ENCODE results near the gene RAB11FIP3. TPM values are rescaled to one million over a fixed set of nuclear protein-coding genes. Genes with fewer than 3 reads are reported as not detected.

Gene RAB11FIP3
- total and polyA plus RNA-seq, 9 of the 15 experiments (the other 6 are each of a cell fraction or from before 2014, with no cell fraction given) = 0.46 to 13.1 (median 4.3) TPM

DNA sequence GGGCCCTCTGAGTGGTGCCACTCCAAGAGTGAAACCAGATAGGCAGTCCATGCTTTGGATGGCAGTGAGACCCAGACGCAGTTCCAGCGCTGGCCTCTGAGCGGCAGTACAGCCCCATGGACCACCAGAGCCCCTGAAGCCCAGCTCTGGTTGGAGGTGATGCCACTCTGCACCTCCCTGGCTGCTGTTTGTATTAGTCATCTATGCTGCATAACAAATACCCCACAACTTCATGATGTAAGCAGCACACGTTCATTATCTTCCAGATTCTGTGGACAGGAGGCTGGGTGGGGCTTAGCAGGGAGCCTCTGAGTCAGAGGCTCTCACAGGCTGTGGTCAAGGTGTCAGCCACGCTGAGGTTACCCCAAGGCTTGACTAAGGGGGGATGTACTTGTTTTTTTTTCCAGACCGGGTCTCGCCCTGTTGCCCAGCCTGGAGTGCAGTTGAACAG, 33.5 kb upstream of the RAB11FIP3 start (continued):
- TF ChIP-seq ELF2 (CRISPR knock-in tag; IDR thresholded peaks at IDR 0.05) (no peak), ZNF398 (CRISPR knock-in tag; IDR thresholded peaks at IDR 0.05) (no peak), ZBED1 (IDR thresholded peaks at IDR 0.05) (no peak), MAFG (tag; conservative IDR thresholded peaks at IDR 0.05) (no peak), GATAD2B (IDR thresholded peaks at IDR 0.05; ENCODE audit: borderline replicate concordance) (no peak), SMARCB1 (IDR thresholded peaks at IDR 0.05; ENCODE audit: insufficient read length, low read depth) (no peak), DPF2 (IDR thresholded peaks at IDR 0.05) (peak; percentile 51), LARP7 (IDR thresholded peaks at IDR 0.05) (no peak), PHTF2 (CRISPR knock-in tag; IDR thresholded peaks at IDR 0.05) (no peak), HDAC3 (IDR thresholded peaks at IDR 0.05; ENCODE audit: borderline replicate concordance, partially characterized antibody) (no peak), CBX5 (IDR thresholded peaks at IDR 0.05; ENCODE audit: borderline replicate concordance, low read depth) (peak; percentile 75), ZNF165 (CRISPR knock-in tag; IDR thresholded peaks at IDR 0.05; ENCODE audit: borderline replicate concordance) (no peak), ESRRA (IDR thresholded peaks at IDR 0.05; ENCODE audit: borderline replicate concordance, low read depth) (0 out of 2 replicates have a peak, but pooled peaks have one; percentile 19), ESRRB (CRISPR knock-in tag; IDR thresholded peaks at IDR 0.05; ENCODE audit: borderline replicate concordance) (no peak), MTF1 (CRISPR knock-in tag; IDR thresholded peaks at IDR 0.05; ENCODE audit: borderline replicate concordance) (no peak), ZNF589 (CRISPR knock-in tag; IDR thresholded peaks at IDR 0.05; ENCODE audit: low read depth) (no peak), ZNF282 (CRISPR knock-in tag; IDR thresholded peaks at IDR 0.05) (no peak), SAFB2 (IDR thresholded peaks at IDR 0.05; ENCODE audit: borderline replicate concordance, low read depth, low read length, severe bottlenecking) (no peak), ZNF23 (CRISPR knock-in tag; IDR thresholded peaks at IDR 0.05) (no peak), ARID2 (IDR thresholded peaks at IDR 0.05) (no peak), ZNF551 (CRISPR knock-in tag; IDR thresholded peaks at IDR 0.05) (no peak), NBN (IDR thresholded peaks at IDR 0.05; ENCODE audit: low read depth) (0 out of 2 replicates have a peak, but pooled peaks have one; percentile 51)
- TF ChIP-seq, protein P1, sequence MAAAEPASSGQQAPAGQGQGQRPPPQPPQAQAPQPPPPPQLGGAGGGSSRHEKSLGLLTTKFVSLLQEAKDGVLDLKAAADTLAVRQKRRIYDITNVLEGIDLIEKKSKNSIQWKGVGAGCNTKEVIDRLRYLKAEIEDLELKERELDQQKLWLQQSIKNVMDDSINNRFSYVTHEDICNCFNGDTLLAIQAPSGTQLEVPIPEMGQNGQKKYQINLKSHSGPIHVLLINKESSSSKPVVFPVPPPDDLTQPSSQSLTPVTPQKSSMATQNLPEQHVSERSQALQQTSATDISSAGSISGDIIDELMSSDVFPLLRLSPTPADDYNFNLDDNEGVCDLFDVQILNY (CRISPR knock-in tag; IDR thresholded peaks at IDR 0.05) = no peak
- TF ChIP-seq, protein P2, sequence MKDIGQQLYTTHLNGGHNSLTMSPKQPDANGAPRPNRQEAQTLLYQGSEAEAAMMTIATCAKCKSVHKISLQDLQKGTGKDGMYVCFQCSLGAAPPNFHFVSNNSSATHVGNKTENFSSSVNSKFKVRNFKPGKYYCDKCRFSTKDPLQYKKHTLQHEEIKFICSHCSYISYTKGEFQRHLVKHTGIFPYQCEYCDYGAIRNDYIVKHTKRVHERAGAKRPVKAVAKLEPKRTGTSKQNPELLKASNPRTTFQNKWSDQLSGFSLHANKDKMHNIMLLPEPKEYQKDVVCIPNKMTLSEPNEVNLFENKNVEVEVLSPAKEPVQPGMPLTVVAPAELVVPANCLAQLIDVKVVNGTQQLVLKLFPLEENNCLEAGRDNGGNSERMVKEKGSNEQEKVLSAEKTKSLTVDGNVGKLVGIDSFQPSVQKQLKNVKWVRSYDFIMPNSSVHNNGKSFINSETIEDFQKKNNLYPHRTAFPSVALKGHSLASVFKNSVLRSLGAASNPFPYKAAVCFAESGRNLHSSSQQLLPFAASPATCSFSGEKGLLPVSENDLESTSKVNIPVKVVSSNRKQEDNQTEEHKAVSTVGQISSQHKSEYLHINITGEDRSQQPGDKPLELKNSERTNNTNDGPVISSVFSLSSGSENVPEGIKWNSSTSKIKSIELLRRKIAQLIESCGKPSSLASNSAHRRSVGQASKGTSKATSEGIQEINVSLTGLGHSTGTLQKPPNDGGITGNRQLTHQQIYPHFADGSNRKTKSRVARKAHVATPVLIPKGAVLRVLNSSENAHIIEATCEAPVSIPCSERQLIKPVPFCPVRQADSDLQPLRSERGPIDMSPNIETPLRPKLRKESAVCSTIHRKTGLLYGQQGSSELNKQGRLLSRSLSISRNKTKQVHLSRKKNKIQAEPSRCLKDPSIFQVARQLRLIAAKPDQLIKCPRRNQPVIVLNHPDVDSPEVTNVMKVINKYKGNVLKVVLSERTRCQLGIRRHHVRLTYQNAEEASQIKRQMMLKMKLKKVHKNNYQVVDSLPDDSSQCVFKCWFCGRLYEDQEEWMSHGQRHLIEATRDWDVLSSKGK (CRISPR knock-in tag; IDR thresholded peaks at IDR 0.05) = no peak
- TF ChIP-seq, protein P3, sequence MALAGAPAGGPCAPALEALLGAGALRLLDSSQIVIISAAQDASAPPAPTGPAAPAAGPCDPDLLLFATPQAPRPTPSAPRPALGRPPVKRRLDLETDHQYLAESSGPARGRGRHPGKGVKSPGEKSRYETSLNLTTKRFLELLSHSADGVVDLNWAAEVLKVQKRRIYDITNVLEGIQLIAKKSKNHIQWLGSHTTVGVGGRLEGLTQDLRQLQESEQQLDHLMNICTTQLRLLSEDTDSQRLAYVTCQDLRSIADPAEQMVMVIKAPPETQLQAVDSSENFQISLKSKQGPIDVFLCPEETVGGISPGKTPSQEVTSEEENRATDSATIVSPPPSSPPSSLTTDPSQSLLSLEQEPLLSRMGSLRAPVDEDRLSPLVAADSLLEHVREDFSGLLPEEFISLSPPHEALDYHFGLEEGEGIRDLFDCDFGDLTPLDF (CRISPR knock-in tag; IDR thresholded peaks at IDR 0.05) = no peak

All from K562 (cell line).